ENCODE measurements around the gene SOX10. TPM values are rescaled to one million over a fixed set of nuclear protein-coding genes. Genes with fewer than 3 reads are reported as not detected.

The SOX10 gene
- total RNA-seq, 2 experiments from 2014 or later: not detected

DNA sequence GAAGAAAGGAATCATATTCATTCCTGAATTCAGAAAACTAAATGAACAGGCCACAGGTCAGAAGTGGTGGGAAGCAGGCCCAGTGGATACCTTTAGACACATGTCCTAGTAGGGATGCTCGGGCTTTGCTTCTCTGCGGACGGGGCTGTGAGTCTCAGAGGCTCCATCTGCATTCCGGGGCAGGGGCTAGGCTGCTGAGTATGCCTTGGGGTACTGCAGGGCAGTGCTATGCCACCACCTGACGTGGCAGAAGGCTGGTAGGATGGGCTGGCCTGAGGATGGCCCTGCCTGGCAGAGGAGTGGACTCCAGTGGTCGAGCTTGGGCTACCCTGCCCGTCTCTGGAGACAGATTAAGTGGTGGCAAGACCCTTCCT is 40.5 kb downstream of the SOX10 start:
- Histone ChIP-seq H3K9me2 (ENCODE audit: insufficient read depth, low read length) (no peaks in the 10 kb centered on the region), H3K4me3 (ENCODE audit: low read depth, low read length, poor library complexity, severe bottlenecking) (no peak overlapping the region), H3K79me2 (ENCODE audit: insufficient read depth, low read depth, low read length) (no peaks in the 10 kb centered on the region), H3K27ac (ENCODE audit: low read depth, low read length, poor library complexity, severe bottlenecking) (no peak overlapping the region), H3K4me1 (ENCODE audit: insufficient read depth, low read length, poor library complexity, severe bottlenecking) (no peaks in the 10 kb centered on the region), H3K36me3 (ENCODE audit: insufficient read depth, low read length) (no peaks in the 10 kb centered on the region), H2AFZ (ENCODE audit: low read length) (no peak overlapping the region), H4K20me1 (ENCODE audit: insufficient read depth, low read length) (no peaks in the 10 kb centered on the region), H3K4me2 (ENCODE audit: low read length) (no peak overlapping the region), H3K9me3 (ENCODE audit: low read length) (no peaks in the 10 kb centered on the region)
- intact Hi-C loops (cut with micrococcal nuclease; ENCODE audit: unreplicated experiment): no loop called here
- CTCF ChIA-PET (ENCODE audit: unreplicated experiment): no interaction called here
- DNase-seq (ENCODE audit: low spot score): no peak
- TF ChIP-seq, protein P1, sequence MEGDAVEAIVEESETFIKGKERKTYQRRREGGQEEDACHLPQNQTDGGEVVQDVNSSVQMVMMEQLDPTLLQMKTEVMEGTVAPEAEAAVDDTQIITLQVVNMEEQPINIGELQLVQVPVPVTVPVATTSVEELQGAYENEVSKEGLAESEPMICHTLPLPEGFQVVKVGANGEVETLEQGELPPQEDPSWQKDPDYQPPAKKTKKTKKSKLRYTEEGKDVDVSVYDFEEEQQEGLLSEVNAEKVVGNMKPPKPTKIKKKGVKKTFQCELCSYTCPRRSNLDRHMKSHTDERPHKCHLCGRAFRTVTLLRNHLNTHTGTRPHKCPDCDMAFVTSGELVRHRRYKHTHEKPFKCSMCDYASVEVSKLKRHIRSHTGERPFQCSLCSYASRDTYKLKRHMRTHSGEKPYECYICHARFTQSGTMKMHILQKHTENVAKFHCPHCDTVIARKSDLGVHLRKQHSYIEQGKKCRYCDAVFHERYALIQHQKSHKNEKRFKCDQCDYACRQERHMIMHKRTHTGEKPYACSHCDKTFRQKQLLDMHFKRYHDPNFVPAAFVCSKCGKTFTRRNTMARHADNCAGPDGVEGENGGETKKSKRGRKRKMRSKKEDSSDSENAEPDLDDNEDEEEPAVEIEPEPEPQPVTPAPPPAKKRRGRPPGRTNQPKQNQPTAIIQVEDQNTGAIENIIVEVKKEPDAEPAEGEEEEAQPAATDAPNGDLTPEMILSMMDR (conservative IDR thresholded peaks at IDR 0.05; ENCODE audit: low read length): no peak
- no peak for TF ChIP-seq EZH2phosphoT487 (IDR thresholded peaks at IDR 0.05; ENCODE audit: borderline replicate concordance, low read depth, low read length)
- POLR2A ChIA-PET: interaction anchor here (0.5 kb wide), 1 partner anchor 46 kb away, joined by 4 read pairs; no protein-coding TSS in a partner anchor
- BruUV-seq (replicated peaks): TSS peak; percentile 47

DNA sequence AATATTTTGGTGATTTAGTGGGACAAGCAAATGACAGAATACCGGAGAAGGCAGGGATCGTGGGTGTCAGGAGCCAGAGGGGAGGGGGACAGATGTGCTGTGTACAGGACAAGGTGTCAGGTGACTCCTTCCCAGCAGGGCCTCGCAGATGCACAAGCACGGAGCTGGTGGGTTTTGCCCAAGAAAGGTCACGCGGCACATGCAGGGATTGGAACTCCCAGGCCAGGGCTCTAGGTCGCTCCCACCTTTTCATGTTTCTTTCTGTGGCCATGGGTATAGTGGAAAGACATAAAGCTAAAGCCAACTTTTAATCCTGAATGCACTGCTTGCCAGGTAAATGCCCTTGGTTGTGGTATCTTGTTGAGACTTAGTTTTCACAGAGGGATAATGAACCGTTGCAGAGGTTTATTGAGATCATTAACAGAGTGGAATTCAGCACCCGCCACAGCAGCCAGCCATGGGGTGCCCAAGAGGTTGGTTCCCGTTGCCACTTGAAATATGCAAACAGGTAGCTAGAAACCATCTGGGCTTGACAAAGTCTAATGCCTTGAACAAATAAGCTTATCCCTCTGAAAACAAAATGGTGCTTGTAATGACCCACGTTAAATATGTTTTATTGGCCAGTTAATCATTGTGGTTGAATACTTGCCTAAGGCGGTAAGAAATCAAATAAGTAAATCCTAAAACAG is 41.1 kb downstream of the SOX10 start:
- Histone ChIP-seq H4K20me1 (ENCODE audit: insufficient read depth, low read length) (no peaks in the 10 kb centered on the region), H3K4me1 (ENCODE audit: insufficient read depth, low read length, poor library complexity, severe bottlenecking) (no peaks in the 10 kb centered on the region), H3K27ac (ENCODE audit: low read depth, low read length, poor library complexity, severe bottlenecking) (no peak overlapping the region), H3K9me2 (ENCODE audit: insufficient read depth, low read length) (no peaks in the 10 kb centered on the region), H3K9me3 (ENCODE audit: low read length) (no peaks in the 10 kb centered on the region), H3K79me2 (ENCODE audit: insufficient read depth, low read depth, low read length) (no peaks in the 10 kb centered on the region), H3K4me2 (ENCODE audit: low read length) (no peak overlapping the region), H2AFZ (ENCODE audit: low read length) (no peak overlapping the region), H3K36me3 (ENCODE audit: insufficient read depth, low read length) (no peaks in the 10 kb centered on the region), H3K4me3 (ENCODE audit: low read depth, low read length, poor library complexity, severe bottlenecking) (no peak overlapping the region)
- ChIA-PET CTCF (ENCODE audit: unreplicated experiment) (no interaction called here), POLR2A (no interaction called here)
- no TSS peak for BruUV-seq (replicated peaks)
- intact Hi-C loops (cut with micrococcal nuclease; ENCODE audit: unreplicated experiment): no loop called here
- DNase-seq (ENCODE audit: low spot score): no peak
- TF ChIP-seq, protein P1 (conservative IDR thresholded peaks at IDR 0.05; ENCODE audit: low read length): no peak
- no peak for TF ChIP-seq EZH2phosphoT487 (IDR thresholded peaks at IDR 0.05; ENCODE audit: borderline replicate concordance, low read depth, low read length)

DNA sequence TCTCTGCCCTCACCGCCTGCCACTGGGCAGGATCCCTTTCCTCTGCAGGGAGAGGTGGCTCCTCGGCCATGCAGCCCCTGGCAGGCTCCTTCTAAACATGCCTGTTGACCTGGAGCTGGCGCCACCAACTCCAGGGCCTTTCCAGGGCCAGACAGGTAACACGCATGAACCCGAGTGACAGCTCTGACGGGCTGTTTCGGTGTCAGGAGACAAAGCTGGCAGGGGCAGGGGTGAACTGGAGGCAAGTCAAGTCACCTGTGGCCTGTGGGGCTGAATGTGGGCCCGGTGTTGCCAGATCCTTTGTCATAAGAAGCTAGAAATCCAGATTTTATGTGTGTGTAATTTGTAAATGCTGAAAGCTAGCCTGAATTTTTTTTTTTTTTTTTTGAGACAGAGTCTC is 42.2 kb downstream of the SOX10 start:
- TF ChIP-seq, protein P1 (conservative IDR thresholded peaks at IDR 0.05; ENCODE audit: low read length): no peak
- no peak for TF ChIP-seq EZH2phosphoT487 (IDR thresholded peaks at IDR 0.05; ENCODE audit: borderline replicate concordance, low read depth, low read length)
- Histone ChIP-seq H4K20me1 (ENCODE audit: insufficient read depth, low read length) (no peaks in the 10 kb centered on the region), H3K9me2 (ENCODE audit: insufficient read depth, low read length) (no peaks in the 10 kb centered on the region), H3K27ac (ENCODE audit: low read depth, low read length, poor library complexity, severe bottlenecking) (no peak overlapping the region), H2AFZ (ENCODE audit: low read length) (no peak overlapping the region), H3K9me3 (ENCODE audit: low read length) (no peaks in the 10 kb centered on the region), H3K36me3 (ENCODE audit: insufficient read depth, low read length) (peaks cover under 1% of the 10 kb centered on the region; the same call in 1 of the 2 replicates), H3K4me3 (ENCODE audit: low read depth, low read length, poor library complexity, severe bottlenecking) (no peak overlapping the region), H3K4me1 (ENCODE audit: insufficient read depth, low read length, poor library complexity, severe bottlenecking) (no peaks in the 10 kb centered on the region), H3K79me2 (ENCODE audit: insufficient read depth, low read depth, low read length) (no peaks in the 10 kb centered on the region), H3K4me2 (ENCODE audit: low read length) (no peak overlapping the region)
- no peak for DNase-seq (ENCODE audit: low spot score)
- intact Hi-C loops (cut with micrococcal nuclease; ENCODE audit: unreplicated experiment): no loop called here
- ChIA-PET POLR2A (no interaction called here), CTCF (ENCODE audit: unreplicated experiment) (no interaction called here)
- no TSS peak for BruUV-seq (replicated peaks)

All from OCI-LY7 (cell line).